ENCODE data around the gene SINHCAF.

The SINHCAF gene

DNA sequence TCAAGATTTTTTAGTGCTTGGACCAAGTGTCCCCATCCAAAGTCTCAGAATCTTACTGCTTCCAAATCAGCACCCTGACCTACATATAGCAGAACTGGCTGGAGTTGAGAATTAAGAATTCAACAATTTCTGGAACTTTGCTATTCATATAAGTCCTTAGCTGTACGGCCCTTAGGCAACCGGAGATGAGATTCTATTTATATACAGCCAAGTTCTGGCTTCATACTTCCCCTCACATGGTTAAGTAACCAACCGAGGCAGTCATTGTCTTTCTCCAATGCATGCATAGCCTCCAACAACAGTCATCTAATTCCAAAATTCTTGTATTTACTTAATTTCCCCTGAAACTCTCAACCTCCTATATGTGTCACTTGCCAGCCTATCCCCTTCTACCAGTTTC is 76.6 kb downstream of the SINHCAF start:
- ATAC-seq = no peak
- no peak for TF ChIP-seq ZNF8 (CRISPR knock-in tag; IDR thresholded peaks at IDR 0.05)
- no peak for TF ChIP-seq ZFP30 (CRISPR knock-in tag; IDR thresholded peaks at IDR 0.05)
- TF ChIP-seq, protein P1, sequence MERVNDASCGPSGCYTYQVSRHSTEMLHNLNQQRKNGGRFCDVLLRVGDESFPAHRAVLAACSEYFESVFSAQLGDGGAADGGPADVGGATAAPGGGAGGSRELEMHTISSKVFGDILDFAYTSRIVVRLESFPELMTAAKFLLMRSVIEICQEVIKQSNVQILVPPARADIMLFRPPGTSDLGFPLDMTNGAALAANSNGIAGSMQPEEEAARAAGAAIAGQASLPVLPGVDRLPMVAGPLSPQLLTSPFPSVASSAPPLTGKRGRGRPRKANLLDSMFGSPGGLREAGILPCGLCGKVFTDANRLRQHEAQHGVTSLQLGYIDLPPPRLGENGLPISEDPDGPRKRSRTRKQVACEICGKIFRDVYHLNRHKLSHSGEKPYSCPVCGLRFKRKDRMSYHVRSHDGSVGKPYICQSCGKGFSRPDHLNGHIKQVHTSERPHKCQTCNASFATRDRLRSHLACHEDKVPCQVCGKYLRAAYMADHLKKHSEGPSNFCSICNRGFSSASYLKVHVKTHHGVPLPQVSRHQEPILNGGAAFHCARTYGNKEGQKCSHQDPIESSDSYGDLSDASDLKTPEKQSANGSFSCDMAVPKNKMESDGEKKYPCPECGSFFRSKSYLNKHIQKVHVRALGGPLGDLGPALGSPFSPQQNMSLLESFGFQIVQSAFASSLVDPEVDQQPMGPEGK (CRISPR knock-in tag; IDR thresholded peaks at IDR 0.05; ENCODE audit: borderline replicate concordance) = no peak
- no peak for TF ChIP-seq PPARA (CRISPR knock-in tag; IDR thresholded peaks at IDR 0.05; ENCODE audit: borderline replicate concordance)
- TF ChIP-seq ZNF70 (CRISPR knock-in tag; IDR thresholded peaks at IDR 0.05) = no peak
- no peak for TF ChIP-seq ISL1 (CRISPR knock-in tag; IDR thresholded peaks at IDR 0.05)
- TF ChIP-seq TOX (CRISPR knock-in tag; IDR thresholded peaks at IDR 0.05; ENCODE audit: borderline replicate concordance) = no peak
- TF ChIP-seq CSDC2 (CRISPR knock-in tag; IDR thresholded peaks at IDR 0.05) = no peak

DNA sequence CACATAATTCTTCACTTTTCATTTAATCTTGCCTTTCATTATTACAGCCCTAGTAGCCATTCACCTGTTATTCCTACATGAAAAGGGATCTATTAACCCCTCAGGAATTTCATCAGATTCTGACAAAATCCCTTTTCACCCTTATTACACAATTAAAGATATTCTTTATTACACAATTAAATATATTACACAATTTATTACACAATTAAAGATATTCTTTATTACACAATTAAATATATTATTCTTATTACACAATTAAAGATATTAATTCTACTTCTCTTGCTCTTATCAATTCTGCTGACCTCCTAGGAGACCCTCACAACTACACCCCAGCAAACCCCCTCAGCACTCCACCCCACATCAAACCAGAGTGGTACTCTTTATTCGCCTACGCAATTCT is 77.1 kb downstream of the SINHCAF start:
- TF ChIP-seq, protein P2, sequence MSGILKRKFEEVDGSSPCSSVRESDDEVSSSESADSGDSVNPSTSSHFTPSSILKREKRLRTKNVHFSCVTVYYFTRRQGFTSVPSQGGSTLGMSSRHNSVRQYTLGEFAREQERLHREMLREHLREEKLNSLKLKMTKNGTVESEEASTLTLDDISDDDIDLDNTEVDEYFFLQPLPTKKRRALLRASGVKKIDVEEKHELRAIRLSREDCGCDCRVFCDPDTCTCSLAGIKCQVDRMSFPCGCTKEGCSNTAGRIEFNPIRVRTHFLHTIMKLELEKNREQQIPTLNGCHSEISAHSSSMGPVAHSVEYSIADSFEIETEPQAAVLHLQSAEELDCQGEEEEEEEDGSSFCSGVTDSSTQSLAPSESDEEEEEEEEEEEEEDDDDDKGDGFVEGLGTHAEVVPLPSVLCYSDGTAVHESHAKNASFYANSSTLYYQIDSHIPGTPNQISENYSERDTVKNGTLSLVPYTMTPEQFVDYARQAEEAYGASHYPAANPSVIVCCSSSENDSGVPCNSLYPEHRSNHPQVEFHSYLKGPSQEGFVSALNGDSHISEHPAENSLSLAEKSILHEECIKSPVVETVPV (CRISPR knock-in tag; IDR thresholded peaks at IDR 0.05) = no peak
- TF ChIP-seq BACH2 (CRISPR knock-in tag; IDR thresholded peaks at IDR 0.05; ENCODE audit: borderline replicate concordance) = no peak
- TF ChIP-seq GLIS3 (CRISPR knock-in tag; IDR thresholded peaks at IDR 0.05) = no peak
- no peak for TF ChIP-seq ESRRG (CRISPR knock-in tag; IDR thresholded peaks at IDR 0.05)
- ATAC-seq = no peak

DNA sequence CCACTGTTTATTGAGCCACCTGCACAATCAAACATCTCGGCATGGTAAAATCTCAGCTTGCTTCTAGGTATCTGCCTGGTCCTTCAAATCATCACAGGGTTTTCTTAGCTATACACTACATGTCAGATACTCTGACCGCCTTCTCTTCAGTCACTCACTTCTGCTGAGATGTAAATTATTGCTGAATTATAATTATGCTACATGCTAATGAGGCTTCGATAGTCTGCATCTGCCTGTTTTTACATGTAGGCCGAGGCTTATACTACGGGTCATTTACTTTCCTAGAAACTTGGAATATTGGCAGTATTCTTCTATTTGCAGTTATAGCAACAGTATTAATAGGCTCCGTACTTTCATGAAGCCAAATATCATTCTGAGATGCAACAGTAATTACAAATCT is 77.6 kb downstream of the SINHCAF start:
- ATAC-seq = no peak
- TF ChIP-seq, protein P1 (CRISPR knock-in tag; IDR thresholded peaks at IDR 0.05; ENCODE audit: borderline replicate concordance) = no peak
- TF ChIP-seq, protein P3, sequence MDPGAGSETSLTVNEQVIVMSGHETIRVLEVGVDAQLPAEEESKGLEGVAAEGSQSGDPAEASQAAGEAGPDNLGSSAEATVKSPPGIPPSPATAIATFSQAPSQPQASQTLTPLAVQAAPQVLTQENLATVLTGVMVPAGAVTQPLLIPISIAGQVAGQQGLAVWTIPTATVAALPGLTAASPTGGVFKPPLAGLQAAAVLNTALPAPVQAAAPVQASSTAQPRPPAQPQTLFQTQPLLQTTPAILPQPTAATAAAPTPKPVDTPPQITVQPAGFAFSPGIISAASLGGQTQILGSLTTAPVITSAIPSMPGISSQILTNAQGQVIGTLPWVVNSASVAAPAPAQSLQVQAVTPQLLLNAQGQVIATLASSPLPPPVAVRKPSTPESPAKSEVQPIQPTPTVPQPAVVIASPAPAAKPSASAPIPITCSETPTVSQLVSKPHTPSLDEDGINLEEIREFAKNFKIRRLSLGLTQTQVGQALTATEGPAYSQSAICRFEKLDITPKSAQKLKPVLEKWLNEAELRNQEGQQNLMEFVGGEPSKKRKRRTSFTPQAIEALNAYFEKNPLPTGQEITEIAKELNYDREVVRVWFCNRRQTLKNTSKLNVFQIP (CRISPR knock-in tag; IDR thresholded peaks at IDR 0.05; ENCODE audit: borderline replicate concordance, low read depth) = no peak
- TF ChIP-seq CSDC2 (CRISPR knock-in tag; IDR thresholded peaks at IDR 0.05) (no peak), ARNTL (CRISPR knock-in tag; IDR thresholded peaks at IDR 0.05; ENCODE audit: borderline replicate concordance, low read depth) (no peak), ZFP30 (CRISPR knock-in tag; IDR thresholded peaks at IDR 0.05) (no peak)
- TF ChIP-seq, protein P2 (CRISPR knock-in tag; IDR thresholded peaks at IDR 0.05) = no peak

DNA sequence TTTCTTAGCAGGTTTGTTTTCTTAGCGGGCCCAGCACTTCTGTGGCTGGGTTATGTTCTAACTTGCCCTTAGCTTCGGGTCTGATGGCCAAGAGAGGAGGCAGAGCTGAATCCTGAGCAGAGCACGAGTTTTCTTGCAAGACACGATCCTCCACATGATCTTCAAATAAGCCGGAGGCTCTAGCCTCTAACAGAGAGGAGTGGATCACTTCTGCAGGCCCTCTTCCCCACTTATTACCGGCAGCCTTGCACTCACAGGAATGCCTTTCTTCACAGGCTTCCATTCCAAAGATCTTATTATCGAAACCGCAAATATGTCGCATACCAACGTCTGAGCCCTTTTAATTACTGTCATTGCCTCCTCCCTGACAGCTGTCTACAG is 79.5 kb downstream of the SINHCAF start:
- ATAC-seq = no peak

More for the DNA sequence above, 79.5 kb downstream of the SINHCAF start:
- TF ChIP-seq ZNF565 (CRISPR knock-in tag; conservative IDR thresholded peaks at IDR 0.05; ENCODE audit: low read depth) (no peak), ZNF8 (CRISPR knock-in tag; IDR thresholded peaks at IDR 0.05) (no peak), CSDC2 (CRISPR knock-in tag; IDR thresholded peaks at IDR 0.05) (no peak), BACH2 (CRISPR knock-in tag; IDR thresholded peaks at IDR 0.05; ENCODE audit: borderline replicate concordance) (no peak)
- TF ChIP-seq, protein P4, sequence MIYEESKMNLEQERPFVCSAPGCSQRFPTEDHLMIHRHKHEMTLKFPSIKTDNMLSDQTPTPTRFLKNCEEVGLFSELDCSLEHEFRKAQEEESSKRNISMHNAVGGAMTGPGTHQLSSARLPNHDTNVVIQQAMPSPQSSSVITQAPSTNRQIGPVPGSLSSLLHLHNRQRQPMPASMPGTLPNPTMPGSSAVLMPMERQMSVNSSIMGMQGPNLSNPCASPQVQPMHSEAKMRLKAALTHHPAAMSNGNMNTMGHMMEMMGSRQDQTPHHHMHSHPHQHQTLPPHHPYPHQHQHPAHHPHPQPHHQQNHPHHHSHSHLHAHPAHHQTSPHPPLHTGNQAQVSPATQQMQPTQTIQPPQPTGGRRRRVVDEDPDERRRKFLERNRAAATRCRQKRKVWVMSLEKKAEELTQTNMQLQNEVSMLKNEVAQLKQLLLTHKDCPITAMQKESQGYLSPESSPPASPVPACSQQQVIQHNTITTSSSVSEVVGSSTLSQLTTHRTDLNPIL (CRISPR knock-in tag; IDR thresholded peaks at IDR 0.05; ENCODE audit: low read depth) = no peak

Measured in SK-N-SH treated with all-trans-retinoic acid at 6 μM for 48 hours (cell line).